Adrenal gland (tissue), 12 donors: ENCODE measurements around the gene RBKS. TPM values are rescaled to one million over a fixed set of nuclear protein-coding genes. Genes with fewer than 3 reads are reported as not detected.
A peak's percentile ranks its signal among the peaks of the same experiment; 100 is the strongest.

Experiments
- DNase-seq, 7 donors: peaks; one replicate each; pipeline ENCODE4 v3.0.0-alpha.2; 2019 to 2020
- H3K27ac ChIP-seq, 5 donors: fragments of 200-600 bp; sonication (generic) in 4 of 5; 1 replicate in 3 of 5; 2 replicates in 2 of 5; pipeline versions ENCODE4 v1.5.1 to v1.8.0; 2016 to 2020; ENCODE audit warnings: mild to moderate bottlenecking in 1 of 5
- H3K27me3 ChIP-seq: fragments of 200-600 bp; 2 replicates; pipeline ENCODE4 v1.8.0; 2021
- H3K36me3 ChIP-seq, 2 donors: fragments of 200-600 bp; replicated peaks in 1 of 2; 1 replicate in 1 of 2; 2 replicates in 1 of 2; pipeline versions ENCODE4 v1.5.1 to v1.8.0; 2018 to 2022
- H3K4me1 ChIP-seq, 2 donors: fragments of 200-600 bp; replicated peaks in 1 of 2; 1 replicate in 1 of 2; 2 replicates in 1 of 2; pipeline versions ENCODE4 v1.5.1 to v1.8.0; 2018 to 2021
- H3K4me3 ChIP-seq, 4 donors: fragments of 200-600 bp; sonication (generic) in 3 of 4; one replicate each; pipeline ENCODE4 v1.5.1; 2016 to 2018
- H3K9me3 ChIP-seq, 3 donors: fragments of 200-600 bp; sonication (generic) in 1 of 3; replicated peaks in 1 of 3; 1 replicate in 2 of 3; 2 replicates in 1 of 3; pipeline versions ENCODE4 v1.5.1 to v1.8.0; 2016 to 2021
- POLR2A ChIP-seq, 2 donors: fragments of 450-650 bp; IDR thresholded peaks; one replicate each; pipeline ENCODE4 v1.6.1; 2017; ENCODE audit warnings: antibody characterized with exemption in 2 of 2, mild to moderate bottlenecking in 2 of 2, moderate library complexity in 1 of 2
- WGBS, 4 donors: extraction: QIAGEN DNeasy Blood & Tissue Kit in 2 of 4; methylation state at CpG; one replicate each; pipeline versions ENCODE4 v1.1.5 to v1.1.7; 2013 to 2017; 5-methylcytosine and 5-hydroxymethylcytosine counted together
- intact Hi-C, 2 donors: fragments of 100-400 bp; cut with DNase I; formaldehyde crosslinking; loops; one replicate each; pipeline versions ENCODE4 v1.14.1 to v1.15.0; 2022 to 2023
- polyA plus RNA-seq, 3 donors: library from polyadenylated mRNA; stranded (reverse); fragments of 200-250 nt in 2 of 3; fragments of 350-450 nt in 1 of 3; fragmentation: Illumina TruSeq in 1 of 3; extraction: RNeasy Lipid Tissue Mini Kit (QIAGEN cat#74804) in 1 of 3; gene quantifications; one replicate each; pipeline ENCODE4 v1.2.3, GENCODE V29; 2013 to 2014
- total RNA-seq, 9 donors: library from RNA; depleted of rRNA in 4 of 9; stranded (reverse); fragments of >200 nt in 4 of 9; fragments of 120-200 nt in 1 of 9; fragmentation: NEBNext Ultra II Directional in 1 of 9; extraction: Animal tissue kit (Norgen Biotek cat#: 25700) in 1 of 9; gene quantifications; one replicate each; pipeline versions ENCODE4 v1.1.0 to v1.2.4, GENCODE V29; 2013 to 2023
- TF ChIP-seq, protein P1 (sequence below), 6 experiments: fragments of 450-650 bp in 4 of 6; fragments of 200-600 bp in 2 of 6; sonication (generic) in 1 of 6; IDR thresholded peaks; 1 replicate in 5 of 6; 2 replicates in 1 of 6; pipeline versions ENCODE4 v1.5.1 to v1.8.0; 2016 to 2021; ENCODE audit warnings: antibody characterized with exemption in 6 of 6, mild to moderate bottlenecking in 2 of 6, moderate library complexity in 1 of 6
- donor health status: healthy with polysubstance abuse.
- donor health status: Bipolar disorder and iron deficiency.
- donor health status: DM: yes; HTN: yes; CAD: no.
- donor health status: DM: no; HTN: no; CAD: no.
- donor health status: DM: no; HTN: no; CAD: no.
- donor health status: DM: yes; HTN: yes; CAD: no.

The RBKS gene
- total and polyA plus RNA-seq, 12 donors, result 9.1 to 54.4 (median 20.3) TPM

DNA sequence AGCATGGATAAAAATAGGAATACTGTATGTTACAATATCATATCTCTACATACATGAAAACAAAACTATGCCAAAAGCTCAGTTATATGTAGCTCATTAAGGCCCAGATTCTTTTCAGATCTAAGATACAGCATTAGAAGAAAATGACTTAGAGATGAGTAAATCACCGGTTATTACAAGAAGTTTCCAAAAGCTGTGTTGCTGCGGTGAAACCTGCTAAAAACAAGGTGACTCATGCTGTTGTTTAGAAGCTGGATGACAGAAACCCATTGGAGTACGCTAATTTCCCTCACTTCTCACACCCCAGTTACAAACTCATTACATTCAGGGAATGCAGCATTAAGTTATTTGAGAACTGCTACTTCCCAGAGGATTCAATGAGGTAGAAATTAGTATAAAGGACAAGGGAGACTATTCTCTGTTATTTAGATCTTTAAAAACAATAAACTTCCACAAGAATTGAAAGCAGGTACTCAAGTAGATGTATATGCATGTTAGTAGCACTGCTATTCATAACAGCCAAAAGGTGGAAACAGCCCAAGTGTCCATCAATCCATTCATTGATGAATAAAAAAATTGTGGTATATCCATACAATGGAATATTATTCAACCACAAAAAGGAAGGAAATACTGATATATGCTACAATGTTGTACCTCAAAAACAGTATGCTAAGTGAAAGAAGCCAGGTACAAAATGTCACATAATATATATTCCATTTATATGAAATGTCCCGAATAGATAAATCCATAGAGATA is 32.6 kb downstream of the RBKS start:
- WGBS, 4 donors, result 70 to 79% (median 74%) methylated on average over 4 of the region's 4 CpGs
- DNase-seq, result peak in 1 of 7 donors; percentile 35
- intact Hi-C loops, result no loop called here
- Histone ChIP-seq H3K36me3 (no peaks in the 10 kb centered on the region), H3K4me3 (no peak overlapping the region), H3K4me1 (peaks cover 4 to 15% of the 10 kb centered on the region in 2 donors), H3K27ac (peak overlapping the region in 1 of 5 donors; percentile 19), H3K9me3 (peaks cover 0 to 4% (median 0%) of the 10 kb centered on the region in 3 donors), H3K27me3 (no peaks in the 10 kb centered on the region)
- TF ChIP-seq, protein P1, sequence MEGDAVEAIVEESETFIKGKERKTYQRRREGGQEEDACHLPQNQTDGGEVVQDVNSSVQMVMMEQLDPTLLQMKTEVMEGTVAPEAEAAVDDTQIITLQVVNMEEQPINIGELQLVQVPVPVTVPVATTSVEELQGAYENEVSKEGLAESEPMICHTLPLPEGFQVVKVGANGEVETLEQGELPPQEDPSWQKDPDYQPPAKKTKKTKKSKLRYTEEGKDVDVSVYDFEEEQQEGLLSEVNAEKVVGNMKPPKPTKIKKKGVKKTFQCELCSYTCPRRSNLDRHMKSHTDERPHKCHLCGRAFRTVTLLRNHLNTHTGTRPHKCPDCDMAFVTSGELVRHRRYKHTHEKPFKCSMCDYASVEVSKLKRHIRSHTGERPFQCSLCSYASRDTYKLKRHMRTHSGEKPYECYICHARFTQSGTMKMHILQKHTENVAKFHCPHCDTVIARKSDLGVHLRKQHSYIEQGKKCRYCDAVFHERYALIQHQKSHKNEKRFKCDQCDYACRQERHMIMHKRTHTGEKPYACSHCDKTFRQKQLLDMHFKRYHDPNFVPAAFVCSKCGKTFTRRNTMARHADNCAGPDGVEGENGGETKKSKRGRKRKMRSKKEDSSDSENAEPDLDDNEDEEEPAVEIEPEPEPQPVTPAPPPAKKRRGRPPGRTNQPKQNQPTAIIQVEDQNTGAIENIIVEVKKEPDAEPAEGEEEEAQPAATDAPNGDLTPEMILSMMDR (IDR thresholded peaks at IDR 0.05), result no peak
- TF ChIP-seq POLR2A (IDR thresholded peaks at IDR 0.05), result no peak

DNA sequence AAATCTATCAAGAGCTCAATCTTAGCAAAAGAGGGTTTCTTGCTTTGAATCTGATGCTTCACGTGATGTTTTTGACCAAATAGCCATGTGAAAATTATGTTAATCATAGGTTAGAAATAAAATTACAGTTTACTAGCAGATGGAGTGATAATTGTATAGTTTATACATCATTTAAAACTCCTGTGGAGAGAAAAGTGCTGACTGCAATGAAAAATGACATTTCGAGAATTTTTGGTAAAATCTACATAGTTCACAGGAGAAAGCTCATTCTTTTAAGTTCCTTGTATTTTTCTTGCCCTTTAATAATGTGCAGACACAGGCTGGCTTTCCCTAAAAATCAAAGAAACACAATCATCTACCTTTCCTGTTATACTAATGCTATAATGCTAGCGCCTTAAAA is 33.2 kb downstream of the RBKS start:
- peaks cover 0 to 4% (median 0%) of the 10 kb centered on the region in 3 donors for H3K9me3 ChIP-seq
- 83 to 97% (median 95%) methylated on average over 3 of the region's 3 CpGs for WGBS, 4 donors
- TF ChIP-seq POLR2A (IDR thresholded peaks at IDR 0.05), result no peak
- TF ChIP-seq, protein P1 (IDR thresholded peaks at IDR 0.05), result no peak

DNA sequence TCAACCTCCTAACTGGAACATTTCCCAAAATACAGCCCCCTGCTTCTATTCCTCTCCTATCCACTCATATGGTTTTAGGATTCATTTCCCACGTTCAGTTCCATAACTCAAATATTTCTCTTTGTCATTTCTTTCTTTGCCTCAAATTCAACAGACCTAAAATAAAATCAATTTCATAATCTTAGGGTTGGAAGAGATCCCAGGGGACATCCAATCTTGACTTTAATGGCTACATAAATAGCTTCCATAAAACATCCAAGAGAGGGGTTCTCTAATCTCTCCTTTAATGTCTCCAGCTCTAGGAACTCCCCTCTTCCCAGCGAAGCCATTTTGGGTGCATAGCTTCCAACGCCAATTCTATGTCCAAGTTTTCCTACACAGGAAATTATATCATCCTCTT is 33.8 kb downstream of the RBKS start:
- Histone ChIP-seq H3K4me3 (no peak overlapping the region), H3K36me3 (no peaks in the 10 kb centered on the region), H3K27me3 (no peaks in the 10 kb centered on the region), H3K4me1 (peaks cover 4 to 15% of the 10 kb centered on the region in 2 donors), H3K9me3 (peaks cover 0 to 4% (median 0%) of the 10 kb centered on the region in 3 donors), H3K27ac (no peak overlapping the region)
- intact Hi-C loops, result no loop called here
- 61 to 77% (median 73%) methylated on average over 3 of the region's 3 CpGs for WGBS, 4 donors
- TF ChIP-seq, protein P1 (IDR thresholded peaks at IDR 0.05), result no peak
- no peak for TF ChIP-seq POLR2A (IDR thresholded peaks at IDR 0.05)
- DNase-seq, result no peak

More for the DNA sequence above, 33.2 kb downstream of the RBKS start:
- Histone ChIP-seq H3K27ac (peak overlapping the region in 1 of 5 donors; percentile 19), H3K36me3 (no peaks in the 10 kb centered on the region), H3K27me3 (no peaks in the 10 kb centered on the region), H3K4me1 (peaks cover 4 to 15% of the 10 kb centered on the region in 2 donors), H3K4me3 (no peak overlapping the region)
- intact Hi-C loops, result no loop called here
- DNase-seq, result no peak

DNA sequence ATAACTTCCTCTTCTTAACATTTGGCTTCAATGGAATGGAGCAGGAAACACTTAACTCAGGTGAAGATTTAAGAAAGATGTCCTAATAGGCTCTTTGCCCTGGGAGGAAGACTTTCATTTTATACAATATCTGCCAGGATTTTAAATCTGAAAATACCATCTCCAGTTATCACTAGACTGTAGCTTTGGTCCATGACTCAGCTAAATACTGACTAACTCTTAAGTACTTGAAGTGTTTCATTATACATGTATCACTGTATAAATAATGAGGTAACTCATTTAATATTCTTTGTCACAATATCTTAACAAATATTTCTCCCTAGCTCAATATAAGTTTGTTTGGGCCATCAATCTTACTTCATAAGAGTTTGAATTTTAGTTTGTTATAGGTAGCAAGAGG is 34.7 kb downstream of the RBKS start:
- Histone ChIP-seq H3K36me3 (no peaks in the 10 kb centered on the region), H3K4me1 (peaks cover 4 to 15% of the 10 kb centered on the region in 2 donors), H3K27ac (no peak overlapping the region), H3K27me3 (no peaks in the 10 kb centered on the region), H3K9me3 (peaks cover 0 to 4% (median 0%) of the 10 kb centered on the region in 3 donors), H3K4me3 (no peak overlapping the region)
- TF ChIP-seq, protein P1 (IDR thresholded peaks at IDR 0.05), result no peak
- no peak for TF ChIP-seq POLR2A (IDR thresholded peaks at IDR 0.05)
- intact Hi-C loops, result no loop called here
- DNase-seq, result no peak
